Muscle of leg (tissue), 11 donors: ENCODE results near the gene GNB1L. TPM values are rescaled to one million over a fixed set of nuclear protein-coding genes. Genes with fewer than 3 reads are reported as not detected.

Experiments used
- DNase-seq: peaks from one replicate; pipeline ENCODE4 v3.0.0; 2013
- H3K27ac ChIP-seq: one replicate; pipeline ENCODE4 v1.5.1; 2013; ENCODE audit warnings: mild to moderate bottlenecking, low read length, control low read depth
- H3K27me3 ChIP-seq: one replicate; pipeline ENCODE4 v1.6.1; 2013; ENCODE audit warnings: low read length; ENCODE audit not compliant: control insufficient read depth, insufficient read depth
- H3K36me3 ChIP-seq: one replicate; pipeline ENCODE4 v1.6.1; 2013; ENCODE audit warnings: low read length; ENCODE audit not compliant: control insufficient read depth, insufficient read depth
- H3K4me1 ChIP-seq: one replicate; pipeline ENCODE4 v1.6.1; 2013; ENCODE audit warnings: low read length; ENCODE audit not compliant: control insufficient read depth, insufficient read depth
- H3K4me3 ChIP-seq: one replicate; pipeline ENCODE4 v1.5.1; 2013; ENCODE audit warnings: low read length, control low read depth
- H3K9me3 ChIP-seq: replicated peaks from 2 replicates; pipeline ENCODE4 v1.6.1; 2013; ENCODE audit warnings: low read depth, low read length; ENCODE audit not compliant: control insufficient read depth
- WGBS: methylation state at CpG from one replicate; pipeline ENCODE4 v1.1.5; 2013; ENCODE audit warnings: missing lambda C conversion rate; ENCODE audit not compliant: insufficient coverage; 5-methylcytosine and 5-hydroxymethylcytosine counted together
- polyA plus RNA-seq, 8 donors: library from polyadenylated mRNA; unstranded; fragments of 120-200 nt; gene quantifications; one replicate each; pipeline versions ENCODE4 v1.2.1 to v1.2.3, GENCODE V29; 2013; ENCODE audit warnings: inconsistent platforms in 1 of 8, low replicate concordance in 1 of 8; ENCODE audit not compliant: insufficient read length in 8 of 8, insufficient read depth in 1 of 8
- total RNA-seq: library from RNA; stranded (reverse); fragments of 120-200 nt; gene quantifications from one replicate; pipeline ENCODE4 v1.2.4, GENCODE V29; 2013

GNB1L gene
- total and polyA plus RNA-seq, 9 donors = 3.0 to 6.9 (median 4.6) TPM

- H3K4me3 ChIP-seq = no peak overlapping the region
- H3K4me1 ChIP-seq = peaks cover 54% of the 10 kb centered on the region
- H3K36me3 ChIP-seq = no peaks in the 10 kb centered on the region
- H3K27me3 ChIP-seq = peaks cover 3% of the 10 kb centered on the region
- H3K9me3 ChIP-seq = no peaks in the 10 kb centered on the region
- WGBS = 56% methylated on average over 26 of the region's 31 CpGs
- no peak for DNase-seq
- H3K27ac ChIP-seq = no peak overlapping the region
Observed at GRCh38 chr22:19738664-19739447, 115.8 kb downstream of the GNB1L start.

GRCh38 chr22:19737846-19738663, 116.6 kb downstream of the GNB1L start:
- Histone ChIP-seq H3K36me3 (no peaks in the 10 kb centered on the region), H3K4me3 (no peak overlapping the region), H3K27ac (no peak overlapping the region), H3K9me3 (no peaks in the 10 kb centered on the region), H3K27me3 (peaks cover 3% of the 10 kb centered on the region), H3K4me1 (peaks cover 46% of the 10 kb centered on the region)
- no peak for DNase-seq
- WGBS = 75% methylated on average over 10 of the region's 17 CpGs

GRCh38 chr22:19735665-19736510, 118.8 kb downstream of the GNB1L start:
- no peak overlapping the region for H3K27ac ChIP-seq
- no peaks in the 10 kb centered on the region for H3K9me3 ChIP-seq
- DNase-seq = no peak
- no peak overlapping the region for H3K4me3 ChIP-seq
- H3K27me3 ChIP-seq = peaks cover 5% of the 10 kb centered on the region
- no peaks in the 10 kb centered on the region for H3K36me3 ChIP-seq
- peaks cover 34% of the 10 kb centered on the region for H3K4me1 ChIP-seq
- 51% methylated on average over 16 of the region's 21 CpGs for WGBS

GRCh38 chr22:19734837-19735382, 119.8 kb downstream of the GNB1L start:
- WGBS = 71% methylated on average over 4 of the region's 5 CpGs
- no peak for DNase-seq
- Histone ChIP-seq H3K27me3 (peaks cover 5% of the 10 kb centered on the region), H3K9me3 (no peaks in the 10 kb centered on the region), H3K4me1 (peaks cover 32% of the 10 kb centered on the region), H3K27ac (no peak overlapping the region), H3K4me3 (no peak overlapping the region), H3K36me3 (no peaks in the 10 kb centered on the region)

GRCh38 chr22:19734163-19734562, 120.5 kb downstream of the GNB1L start:
- peaks cover 5% of the 10 kb centered on the region for H3K27me3 ChIP-seq
- 89% methylated on average over 6 of the region's 7 CpGs for WGBS
- DNase-seq = no peak
- no peak overlapping the region for H3K27ac ChIP-seq
- no peaks in the 10 kb centered on the region for H3K36me3 ChIP-seq
- peaks cover 25% of the 10 kb centered on the region for H3K4me1 ChIP-seq
- H3K9me3 ChIP-seq = no peaks in the 10 kb centered on the region
- no peak overlapping the region for H3K4me3 ChIP-seq

- Histone ChIP-seq H3K36me3 (no peaks in the 10 kb centered on the region), H3K27me3 (peaks cover 5% of the 10 kb centered on the region), H3K9me3 (no peaks in the 10 kb centered on the region), H3K4me1 (peaks cover 25% of the 10 kb centered on the region), H3K4me3 (no peak overlapping the region), H3K27ac (no peak overlapping the region)
- WGBS = 46% methylated on average over 3 of the region's 5 CpGs
- no peak for DNase-seq
Observed at GRCh38 chr22:19733755-19734154, 120.9 kb downstream of the GNB1L start.

Other genes starting within 250 kb of the GNB1L start
- gene SEPTIN5, start 140.4 kb downstream of the GNB1L start, total RNA-seq = 67.6 TPM
- gene SEPTIN5, start 140.4 kb downstream of the GNB1L start, polyA plus RNA-seq = 100 to 1,000 TPM in 6 of 8 donors, 10 to 100 TPM in 2; 91.3 to 122 (median 106) TPM
- 13.7 TPM for gene GP1BB, start 131.3 kb downstream of the GNB1L start, total RNA-seq
- gene GP1BB, start 131.3 kb downstream of the GNB1L start, polyA plus RNA-seq = 10 to 100 TPM in 4 of 8 donors, 1 to 10 TPM in 4; 7.9 to 25.2 (median 10.9) TPM
- 7.2 TPM for gene TBX1, start 94.1 kb downstream of the GNB1L start, total RNA-seq
- gene TBX1, start 94.1 kb downstream of the GNB1L start, polyA plus RNA-seq = 10 to 100 TPM in 6 of 8 donors, 1 to 10 TPM in 2; 8.7 to 50.3 (median 18.0) TPM
- 12.7 TPM for gene RTL10, start within 50 bp of the GNB1L start, total RNA-seq
- gene RTL10, start within 50 bp of the GNB1L start, polyA plus RNA-seq = 10 to 100 TPM; 10.8 to 15.8 (median 12.6) TPM
- gene COMT, start 86.9 kb upstream of the GNB1L start, total RNA-seq = 61.9 TPM
- gene COMT, start 86.9 kb upstream of the GNB1L start, polyA plus RNA-seq = 100 to 1,000 TPM in 1 of 8 donors, 10 to 100 TPM in 7; 77.1 to 104 (median 81.6) TPM
- gene TXNRD2, start 86.9 kb upstream of the GNB1L start, total RNA-seq = 17.0 TPM
- 10 to 100 TPM; 14.1 to 21.5 (median 17.9) TPM for gene TXNRD2, start 86.9 kb upstream of the GNB1L start, polyA plus RNA-seq
- 62.5 TPM for gene ARVCF, start 161.9 kb upstream of the GNB1L start, total RNA-seq
- 100 to 1,000 TPM in 2 of 8 donors, 10 to 100 TPM in 6; 55.5 to 117 (median 88.9) TPM for gene ARVCF, start 161.9 kb upstream of the GNB1L start, polyA plus RNA-seq
- gene TANGO2, start 166.2 kb upstream of the GNB1L start, total RNA-seq = 10.9 TPM
- gene TANGO2, start 166.2 kb upstream of the GNB1L start, polyA plus RNA-seq = 10 to 100 TPM in 3 of 8 donors, 1 to 10 TPM in 5; 7.7 to 11.6 (median 9.0) TPM
- 27.1 TPM for gene DGCR8, start 225.4 kb upstream of the GNB1L start, total RNA-seq
- 10 to 100 TPM; 31.7 to 48.7 (median 39.6) TPM for gene DGCR8, start 225.4 kb upstream of the GNB1L start, polyA plus RNA-seq